ENCODE data around the gene CD200. TPM values are rescaled to one million over a fixed set of nuclear protein-coding genes. Genes with fewer than 3 reads are reported as not detected.

The CD200 gene, protein sequence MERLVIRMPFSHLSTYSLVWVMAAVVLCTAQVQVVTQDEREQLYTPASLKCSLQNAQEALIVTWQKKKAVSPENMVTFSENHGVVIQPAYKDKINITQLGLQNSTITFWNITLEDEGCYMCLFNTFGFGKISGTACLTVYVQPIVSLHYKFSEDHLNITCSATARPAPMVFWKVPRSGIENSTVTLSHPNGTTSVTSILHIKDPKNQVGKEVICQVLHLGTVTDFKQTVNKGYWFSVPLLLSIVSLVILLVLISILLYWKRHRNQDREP
- 10 to 100 TPM in 1 of 2 donors, 1 to 10 TPM in 1; 7.7 to 17.7 TPM for total RNA-seq
- long read RNA-seq, donor 1, partial matches to known transcripts: 0 of 3 reads
- long read RNA-seq, donor 1, other reads (novel, unspliced or antisense): 1 of 3 reads
- long read RNA-seq, donor 2, partial matches to known transcripts: 5 of 17 reads
- long read RNA-seq, donor 2, other reads (novel, unspliced or antisense): 4 of 17 reads

DNA sequence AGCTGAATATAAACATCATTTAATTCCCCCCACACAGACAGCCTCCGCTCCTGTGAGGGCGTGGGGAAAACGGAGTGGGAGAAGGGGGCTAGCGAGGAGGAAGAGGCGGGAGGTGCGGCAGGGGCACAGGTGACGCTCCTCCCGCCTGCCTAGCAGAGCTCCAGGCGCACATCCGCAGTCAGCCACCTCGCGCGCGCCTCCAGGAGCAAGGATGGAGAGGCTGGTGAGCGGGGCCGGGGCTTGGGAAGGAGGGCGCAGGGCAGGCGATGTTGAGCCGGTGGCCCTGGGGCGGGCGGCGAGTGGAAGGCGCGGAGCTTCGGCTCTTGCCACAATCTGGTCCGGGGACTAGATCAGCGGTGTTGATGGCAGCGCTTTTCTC, at the start of gene CD200:
Gene CD200 (plus strand): TSS at position 155 of the 379 bp plus-strand sequence. CDS start 57 bp downstream, at position 212.
- intact Hi-C loops (cut with DNase I): loop anchor here in 1 of 2 donors (5.0 kb wide), 1 partner anchor 44 kb away; no protein-coding TSS in a partner anchor
- peak; percentile 88 for DNase-seq (ENCODE audit: low spot score)

DNA sequence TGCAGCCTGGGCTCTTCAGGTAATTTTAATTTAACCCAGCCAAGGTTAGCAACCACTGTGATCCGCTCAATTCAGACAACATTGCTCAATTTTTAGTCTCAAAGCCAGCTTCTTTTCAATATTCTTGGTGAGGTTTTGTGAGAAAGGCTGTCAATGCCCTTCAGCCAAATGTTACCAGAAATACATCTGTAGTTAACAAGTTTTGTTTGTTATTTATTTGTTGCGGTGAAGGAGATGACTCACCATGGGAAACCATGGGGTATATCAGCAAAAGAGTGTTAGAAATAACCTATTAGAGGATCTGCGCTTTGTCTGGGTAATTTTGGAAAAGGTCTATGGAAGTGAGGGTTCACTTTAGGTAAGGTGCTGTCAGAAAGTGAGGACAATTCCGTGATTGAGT, 43.9 kb upstream of the CD200 start:
- intact Hi-C loops (cut with DNase I): no loop called here
- DNase-seq (ENCODE audit: low spot score): no peak

DNA sequence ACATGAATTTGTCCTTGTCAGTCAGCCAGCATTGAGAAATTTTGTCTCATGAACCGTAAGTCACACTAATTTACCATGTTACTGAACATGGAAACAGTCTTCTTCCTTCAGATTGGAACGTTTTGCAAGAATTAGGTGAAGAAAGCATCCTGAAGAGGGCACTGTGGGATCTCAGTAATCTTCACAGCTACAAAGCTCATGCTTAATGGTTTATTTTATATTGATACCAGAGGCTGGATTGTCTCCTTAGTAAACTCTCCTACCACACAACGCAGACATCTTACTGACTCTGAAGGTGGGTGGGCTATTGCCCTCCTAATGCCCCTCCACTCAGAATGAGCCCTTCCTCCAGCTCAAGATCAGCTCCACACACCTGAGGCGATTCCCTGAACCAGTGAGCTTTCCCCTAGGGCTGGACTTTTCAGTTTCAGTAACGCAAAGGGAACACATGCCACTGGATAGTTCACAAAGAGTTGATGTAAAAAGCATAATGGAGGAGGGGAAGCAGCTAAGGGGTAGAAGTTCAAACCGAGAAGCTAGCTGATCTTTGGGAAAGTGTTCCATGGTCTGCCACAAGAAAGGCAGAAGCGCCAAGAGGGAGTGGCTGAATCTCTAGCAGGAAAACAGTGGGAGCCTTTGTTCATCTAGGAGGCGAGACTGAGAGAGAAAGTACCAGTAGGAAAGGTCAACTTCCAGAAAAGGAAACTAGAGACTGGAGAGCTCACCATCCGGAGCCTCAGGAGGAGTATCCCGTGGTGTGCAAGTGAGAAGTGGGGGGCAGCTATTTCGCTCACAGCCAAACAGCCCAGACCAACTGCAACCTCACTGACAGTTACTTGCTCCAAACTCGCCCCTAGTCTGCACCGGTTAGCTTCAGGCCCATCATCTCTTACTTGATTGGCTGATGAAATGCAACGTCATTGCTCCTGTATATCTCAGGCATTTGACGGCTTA, 39.3 kb upstream of the CD200 start, which contains the start of gene SLC9C1:
Gene SLC9C1 (minus strand): TSS at position 849 of the 954 bp plus-strand sequence. CDS start 7,425 bp downstream, outside the sequence.
- intact Hi-C loops (cut with DNase I): loop anchor here in 1 of 2 donors (10.0 kb wide), 1 partner anchor 231 kb away; no protein-coding TSS in a partner anchor
- no peak for DNase-seq (ENCODE audit: low spot score)

DNA sequence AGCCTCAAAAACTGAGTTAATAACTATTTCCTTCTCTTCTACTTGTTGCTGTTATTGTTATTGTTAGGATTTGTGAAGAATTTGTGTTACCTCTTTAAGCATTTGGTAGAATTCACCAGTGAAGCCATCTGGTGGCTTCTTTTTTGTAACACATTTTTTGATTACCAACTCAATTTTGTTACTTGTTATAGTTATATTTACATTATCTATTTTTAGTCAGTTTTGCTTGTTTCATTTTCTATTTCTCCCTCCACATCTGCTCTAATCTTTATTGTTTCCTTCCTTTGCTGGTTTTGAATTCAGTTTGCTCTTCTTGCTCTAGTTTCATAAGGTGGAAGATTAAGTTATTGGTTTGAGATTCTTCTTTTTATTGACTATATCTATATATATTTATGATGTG, 35.2 kb upstream of the CD200 start:
- no peak for DNase-seq (ENCODE audit: low spot score)
- intact Hi-C loops (cut with DNase I): loop anchor here in 1 of 2 donors (10.0 kb wide), 1 partner anchor 227 kb away; no protein-coding TSS in a partner anchor

DNA sequence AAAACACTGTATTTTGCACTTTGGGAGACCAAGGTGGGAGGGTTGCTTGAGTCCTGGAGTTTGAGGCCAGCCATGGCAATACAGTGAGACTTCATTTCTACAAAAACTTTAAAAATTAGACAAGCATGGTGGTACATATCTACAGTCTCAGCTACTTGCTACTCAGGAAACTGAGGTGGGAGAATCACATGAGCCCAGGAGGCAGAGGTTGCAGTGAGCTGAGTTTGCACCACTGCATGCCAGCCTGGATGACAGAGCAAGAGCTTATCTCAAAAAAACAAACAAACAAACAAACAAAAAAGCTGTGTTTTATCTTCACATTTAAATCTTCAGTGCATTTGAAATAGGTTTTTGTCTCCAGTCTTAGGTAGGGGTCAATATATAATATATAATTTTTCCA, 34.2 kb upstream of the CD200 start:
- DNase-seq (ENCODE audit: low spot score): no peak
- intact Hi-C loops (cut with DNase I): loop anchor here in 1 of 2 donors (10.0 kb wide), 1 partner anchor 226 kb away; no protein-coding TSS in a partner anchor

DNA sequence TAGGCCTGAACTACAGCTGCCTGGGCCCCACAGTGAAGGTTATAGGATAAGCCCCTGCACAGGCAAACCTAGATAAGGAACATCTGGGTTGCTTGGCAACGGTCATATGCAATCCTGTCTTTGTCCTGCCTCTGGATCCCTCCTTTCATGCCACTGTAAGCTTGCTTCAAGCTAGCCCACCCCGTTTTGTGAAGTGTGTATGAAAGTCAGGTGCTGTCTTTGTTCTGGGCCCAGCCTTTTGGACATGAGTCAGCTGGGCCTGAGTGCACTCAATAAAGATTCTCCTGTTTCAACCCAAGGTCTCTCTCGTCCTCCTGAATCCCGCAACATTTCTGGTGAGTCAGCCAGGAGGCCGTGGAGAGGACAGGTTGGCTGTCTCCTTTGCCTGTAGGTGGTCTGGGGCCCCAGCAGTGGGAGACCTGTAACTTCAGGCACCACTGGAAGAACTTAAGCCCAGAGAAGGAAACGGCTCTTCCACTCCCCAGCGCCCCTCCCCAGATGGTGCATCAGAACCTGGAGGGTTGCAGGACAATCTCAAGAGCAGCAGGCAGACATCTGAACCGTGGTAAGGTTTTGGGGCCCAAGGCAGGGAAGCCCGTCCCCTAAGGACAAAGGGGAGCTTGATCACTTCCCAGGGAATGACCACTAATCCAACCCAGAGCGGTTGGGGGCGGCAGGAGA, 30.7 kb upstream of the CD200 start:
- intact Hi-C loops (cut with DNase I): no loop called here
- no peak for DNase-seq (ENCODE audit: low spot score)

DNA sequence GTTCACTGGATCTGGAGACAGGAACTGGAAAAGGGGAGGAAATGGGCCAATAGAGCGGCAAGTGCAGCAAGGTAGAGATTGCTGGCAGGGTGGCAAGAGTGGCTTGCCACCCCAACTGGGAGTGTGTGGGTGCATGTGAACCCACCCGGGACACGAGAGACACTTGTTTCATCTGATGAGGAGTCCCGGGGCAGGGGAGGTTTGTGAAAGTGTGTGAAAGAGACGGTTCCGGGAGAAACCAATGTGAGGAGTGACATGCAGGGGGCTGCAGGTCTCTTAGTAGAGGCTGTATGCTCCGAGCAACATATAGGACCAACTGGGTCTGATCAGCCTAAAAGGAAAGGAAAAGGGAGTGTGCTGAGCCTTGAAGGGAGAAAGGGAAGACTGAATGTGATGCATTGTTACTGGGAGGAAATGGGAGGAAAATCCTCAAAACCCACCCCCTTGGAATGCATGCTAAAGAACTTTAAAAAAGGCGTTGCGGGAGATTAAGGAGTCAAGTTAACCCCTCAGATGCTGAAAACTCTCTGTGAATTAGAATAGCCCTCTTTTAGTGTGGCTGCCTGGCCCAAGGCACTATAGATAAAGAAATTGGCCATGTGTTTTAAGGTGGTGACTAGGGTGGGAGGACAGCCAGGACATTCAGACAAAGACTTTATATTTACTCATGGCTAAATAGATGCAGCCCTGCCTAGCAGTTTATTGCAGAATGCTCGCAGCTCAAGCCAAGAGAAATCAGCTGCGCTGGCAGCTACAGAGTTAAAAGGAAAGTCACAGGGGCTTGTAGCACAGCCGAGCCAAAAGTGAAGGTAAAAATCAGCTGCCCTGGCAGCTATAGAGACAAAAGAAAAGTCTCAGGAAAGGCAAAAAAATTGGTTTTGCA, 29.8 kb upstream of the CD200 start:
- DNase-seq (ENCODE audit: low spot score): no peak
- intact Hi-C loops (cut with DNase I): no loop called here

DNA sequence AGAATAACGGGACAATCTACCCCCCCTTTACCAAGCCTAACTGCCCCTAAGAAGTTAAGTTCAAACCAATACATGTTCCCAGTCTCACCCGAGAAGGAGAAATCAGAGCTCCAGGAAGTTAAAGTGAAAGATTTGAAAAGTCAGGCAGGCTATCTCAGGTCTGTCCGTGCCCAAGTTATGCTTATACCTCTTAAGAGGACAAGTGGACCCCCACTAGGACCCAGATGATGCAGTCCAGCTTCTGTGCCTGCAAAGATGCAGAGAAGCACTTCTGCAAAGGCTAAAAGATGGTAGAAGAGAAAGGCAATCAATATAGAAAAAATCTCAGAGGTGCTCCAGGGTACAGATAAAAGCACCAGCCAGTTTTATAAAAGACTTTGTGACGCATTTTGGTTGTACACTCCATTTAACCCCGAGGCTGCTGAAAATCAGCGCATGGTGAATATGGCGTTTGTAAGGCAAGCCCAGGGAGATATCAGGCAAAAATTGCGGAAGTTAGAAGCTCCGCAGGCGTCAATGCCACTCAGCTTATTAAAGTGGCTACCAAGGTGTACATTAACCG, 29.1 kb upstream of the CD200 start:
- intact Hi-C loops (cut with DNase I): no loop called here
- DNase-seq (ENCODE audit: low spot score): no peak

DNA sequence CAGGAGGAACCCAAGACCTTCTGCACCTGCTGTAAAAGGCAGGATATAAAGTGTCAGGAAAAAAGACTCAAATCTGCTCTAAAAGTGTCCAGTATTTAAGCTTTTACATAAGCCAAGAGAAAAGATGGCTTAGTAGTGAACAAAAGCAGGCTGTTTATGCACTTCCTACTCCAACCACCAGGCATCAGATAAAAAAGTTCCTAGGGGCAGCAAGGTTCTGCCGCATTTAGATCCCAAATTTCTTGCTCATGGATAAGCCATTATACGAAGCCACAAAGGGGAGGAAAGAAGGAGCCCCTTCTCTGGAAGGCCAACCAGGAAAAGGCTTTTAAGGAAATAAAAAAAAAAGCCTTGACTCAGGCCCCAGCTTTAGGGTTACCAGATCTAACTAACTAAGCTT, 28.3 kb upstream of the CD200 start:
- DNase-seq (ENCODE audit: low spot score): no peak
- intact Hi-C loops (cut with DNase I): no loop called here

DNA sequence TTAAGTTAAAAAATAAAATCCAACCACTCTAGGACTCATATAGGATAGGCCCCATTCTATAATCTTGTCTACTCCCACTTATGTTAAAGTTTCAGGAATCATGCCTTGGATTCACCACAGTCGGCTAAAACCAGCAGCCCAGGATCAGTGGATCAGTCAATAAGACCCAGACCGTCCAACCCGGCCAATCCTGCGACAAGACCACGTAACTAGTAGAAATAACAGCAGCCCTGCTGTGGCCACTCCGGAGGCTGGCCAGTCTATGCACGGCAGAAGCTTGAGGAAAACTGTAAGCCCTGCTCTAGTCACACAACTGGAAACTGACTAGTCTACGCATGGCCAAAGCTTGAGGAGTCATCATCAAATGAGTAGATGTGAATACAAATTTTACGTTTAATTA, 26.1 kb upstream of the CD200 start:
- intact Hi-C loops (cut with DNase I): no loop called here

DNA sequence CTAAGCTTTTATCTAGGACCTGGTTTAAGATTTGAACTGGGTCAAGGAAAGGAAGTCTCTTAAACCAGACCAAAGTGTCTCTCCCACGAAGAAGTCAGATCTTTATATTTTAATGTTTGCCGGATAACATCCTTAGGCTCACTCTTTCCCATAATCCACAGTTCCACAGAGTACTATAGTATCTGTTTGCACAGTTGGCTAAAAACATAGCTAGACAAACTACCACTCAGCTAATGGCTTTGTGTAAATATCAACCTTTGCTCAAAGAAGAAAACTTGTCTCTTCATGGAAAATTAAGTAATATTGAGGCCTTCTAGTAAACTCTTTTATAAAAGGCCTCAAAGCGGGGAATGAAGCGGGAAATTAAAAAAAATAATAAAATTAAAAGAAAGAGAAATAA, 25.4 kb upstream of the CD200 start:
- intact Hi-C loops (cut with DNase I): no loop called here
- DNase-seq (ENCODE audit: low spot score): no peak

More for the DNA sequence above, 26.1 kb upstream of the CD200 start:
- no peak for DNase-seq (ENCODE audit: low spot score)

DNA sequence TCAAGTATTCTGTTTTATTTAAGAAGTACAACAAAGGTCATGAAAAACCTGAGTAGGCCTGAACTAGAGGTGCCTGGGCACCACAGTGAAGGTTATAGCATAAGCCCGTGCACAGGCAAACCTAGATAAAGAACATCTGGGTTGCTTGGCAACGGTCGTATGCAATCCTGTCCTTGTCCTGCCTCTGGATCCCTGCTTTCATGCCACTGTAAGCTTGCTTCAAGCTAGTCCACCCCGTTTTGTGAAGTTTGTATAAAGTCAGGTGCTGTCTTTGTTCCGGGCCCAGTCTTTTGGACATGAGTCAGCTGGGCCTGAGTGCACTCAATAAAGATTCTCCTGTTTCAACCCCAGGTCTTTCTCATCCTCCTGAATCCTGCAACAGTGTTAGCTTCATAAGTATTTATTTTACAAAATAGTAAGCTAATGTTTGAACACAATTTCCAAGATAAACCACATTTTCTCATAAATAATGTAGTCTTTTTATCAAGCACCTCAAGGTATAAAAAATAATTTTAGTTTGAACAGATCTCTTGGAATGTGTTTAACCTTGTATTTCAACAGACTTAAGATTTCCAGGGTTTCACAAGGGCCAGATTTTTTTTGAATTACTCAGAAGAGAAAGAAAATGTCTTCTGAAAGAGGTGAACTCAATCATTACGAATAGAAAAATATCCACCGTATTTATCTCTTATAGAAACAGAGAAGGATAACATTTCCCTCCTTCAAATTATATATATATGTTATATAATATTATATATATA, 24.6 kb upstream of the CD200 start:
- DNase-seq (ENCODE audit: low spot score): no peak
- intact Hi-C loops (cut with DNase I): no loop called here

DNA sequence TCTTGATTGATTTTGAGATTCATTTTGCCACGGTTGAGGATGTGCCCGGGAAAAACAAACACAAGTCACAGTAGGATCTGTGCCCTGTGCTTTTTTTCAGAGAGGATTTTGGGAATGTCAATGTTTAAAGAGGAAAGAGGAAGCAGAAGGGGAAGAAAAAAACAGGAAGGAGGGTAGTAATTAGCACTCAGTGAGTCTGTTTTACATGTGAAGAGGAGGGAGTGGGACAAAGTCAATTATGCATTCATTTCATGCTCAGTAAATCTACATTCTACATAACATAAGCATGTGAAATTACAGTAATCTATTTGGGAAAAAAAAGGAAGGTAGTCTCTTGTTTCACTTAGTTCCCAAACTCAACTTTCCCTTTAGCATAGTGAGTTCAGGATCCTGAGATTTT, 18.3 kb upstream of the CD200 start:
- no peak for DNase-seq (ENCODE audit: low spot score)
- intact Hi-C loops (cut with DNase I): no loop called here

DNA sequence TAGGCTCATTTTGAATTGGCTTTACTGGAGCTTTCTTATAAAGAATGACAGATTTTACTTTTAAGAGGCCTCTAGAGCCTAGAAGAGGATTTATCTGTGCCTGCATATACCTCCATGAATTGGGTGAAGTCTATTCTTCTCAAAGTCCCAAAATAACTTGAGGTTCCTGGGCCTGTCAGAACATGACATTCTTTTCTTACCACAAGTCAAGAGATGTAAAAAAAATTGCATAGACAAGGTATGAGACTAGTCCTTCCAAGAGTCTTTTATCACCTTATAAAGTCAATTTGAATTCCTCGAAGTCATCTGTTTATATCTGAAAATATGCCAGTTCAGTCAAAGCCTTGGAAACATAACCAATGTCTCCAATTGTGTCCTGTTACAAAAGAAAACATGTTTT, 17.2 kb upstream of the CD200 start:
- no peak for DNase-seq (ENCODE audit: low spot score)
- intact Hi-C loops (cut with DNase I): no loop called here

DNA sequence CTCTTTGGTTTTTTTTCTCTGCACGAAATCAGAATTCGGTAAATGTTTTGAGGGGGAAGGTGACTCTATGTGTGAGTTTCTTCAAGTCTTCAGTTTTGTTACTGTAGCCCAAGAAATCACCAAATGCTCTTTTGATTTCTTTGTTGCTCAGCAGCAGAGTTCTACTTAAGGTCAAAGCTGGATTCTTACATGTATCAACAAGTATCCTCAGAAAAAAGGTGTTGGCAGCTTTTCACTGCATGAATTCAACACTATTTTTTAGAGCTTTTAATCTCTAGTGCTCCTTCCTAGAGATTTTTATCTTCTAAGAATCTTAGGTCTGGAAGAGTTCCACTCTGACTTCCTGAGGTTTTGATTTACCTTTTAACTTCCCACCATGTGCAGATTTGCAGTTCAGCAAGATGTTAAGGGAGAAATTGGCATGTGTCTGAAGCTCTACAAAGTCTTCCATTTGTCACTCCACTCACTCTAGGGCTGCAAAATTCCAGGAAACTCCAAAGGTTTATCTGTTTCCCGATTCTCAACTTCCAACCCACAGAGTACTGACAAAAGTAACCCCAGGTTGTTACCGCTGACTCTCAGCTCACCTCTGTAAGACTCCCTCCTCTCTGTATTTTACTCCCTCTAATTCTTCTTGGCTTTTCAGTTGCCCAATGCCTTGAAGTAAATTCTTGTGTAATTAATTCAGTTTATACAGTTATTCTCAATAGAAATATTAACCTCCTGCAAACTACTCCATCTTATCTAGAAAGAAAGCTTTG, 13.3 kb upstream of the CD200 start:
- intact Hi-C loops (cut with DNase I): no loop called here
- DNase-seq (ENCODE audit: low spot score): no peak

DNA sequence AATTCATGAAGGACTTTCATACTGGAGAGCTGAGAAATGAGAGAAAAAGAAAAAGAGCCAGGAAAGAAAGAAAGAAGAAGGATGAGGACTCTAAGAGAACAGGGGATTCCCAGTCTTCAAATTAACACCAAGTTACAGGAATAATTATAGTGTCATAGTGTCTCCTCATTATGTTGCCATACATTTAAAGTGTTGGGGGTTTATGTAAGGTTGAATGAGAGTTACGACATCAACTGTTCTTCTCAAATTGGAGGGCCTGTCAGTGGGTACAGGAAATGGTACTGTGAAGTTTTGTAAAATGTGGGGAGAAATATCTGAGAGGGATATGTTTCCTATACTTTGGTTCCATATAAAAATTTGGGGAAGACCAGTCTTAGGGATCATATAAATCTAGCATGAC, 12.3 kb upstream of the CD200 start:
- no peak for DNase-seq (ENCODE audit: low spot score)
- intact Hi-C loops (cut with DNase I): no loop called here

Measured in posterior vena cava (tissue), 2 donors.